Nephron progenitor cell (in vitro differentiated cells): ENCODE results near the gene RASGEF1C.

Experiments
- DNase-seq: peaks from one replicate; pipeline ENCODE4 v3.0.0; 2021
- H3K27ac Mint-ChIP-seq: 2 replicates; pipeline ENCODE4 v1.8.0; 2021; ENCODE audit warnings: mild to moderate bottlenecking, moderate library complexity, mixed read lengths
- H3K27me3 Mint-ChIP-seq: 2 replicates; pipeline ENCODE4 v1.8.0; 2021; ENCODE audit warnings: mild to moderate bottlenecking, low read depth, mixed read lengths; ENCODE audit not compliant: poor library complexity
- H3K36me3 Mint-ChIP-seq: 2 replicates; pipeline ENCODE4 v1.8.0; 2021; ENCODE audit warnings: low read depth, mixed read lengths
- H3K4me1 Mint-ChIP-seq: 2 replicates; pipeline ENCODE4 v1.8.0; 2021; ENCODE audit warnings: mixed read lengths
- H3K4me3 Mint-ChIP-seq: 2 replicates; pipeline ENCODE4 v1.8.0; 2021; ENCODE audit warnings: mild to moderate bottlenecking, moderate library complexity, mixed read lengths
- H3K9me3 Mint-ChIP-seq: 2 replicates; pipeline ENCODE4 v1.8.0; 2021; ENCODE audit warnings: mild to moderate bottlenecking, moderate library complexity, mixed read lengths
- CTCF ChIP-seq: fragments of 200-600 bp; sonication (generic); IDR thresholded peaks from 2 replicates; pipeline ENCODE4 v1.5.0; 2021; ENCODE audit warnings: antibody characterized with exemption

The RASGEF1C gene

GRCh38 chr5:180116077-180116999, 92.7 kb downstream of the RASGEF1C start:
- Mint-ChIP-seq H3K27ac (peak overlapping the region; percentile 42), H3K27me3 (peaks cover 2% of the 10 kb centered on the region), H3K4me1 (peaks cover 26% of the 10 kb centered on the region), H3K36me3 (no peaks in the 10 kb centered on the region), H3K9me3 (no peaks in the 10 kb centered on the region), H3K4me3 (no peak overlapping the region)
- TF ChIP-seq CTCF, result no peak
- no peak for DNase-seq

GRCh38 chr5:180115326-180116076, 93.5 kb downstream of the RASGEF1C start:
- DNase-seq, result no peak
- no peak overlapping the region for H3K27ac Mint-ChIP-seq

GRCh38 chr5:180114304-180115003, 94.6 kb downstream of the RASGEF1C start:
- TF ChIP-seq CTCF, result no peak
- H3K36me3 Mint-ChIP-seq, result no peaks in the 10 kb centered on the region
- H3K4me1 Mint-ChIP-seq, result peaks cover 28% of the 10 kb centered on the region
- no peak for DNase-seq
- H3K4me3 Mint-ChIP-seq, result no peak overlapping the region
- H3K27me3 Mint-ChIP-seq, result peaks cover 2% of the 10 kb centered on the region
- no peaks in the 10 kb centered on the region for H3K9me3 Mint-ChIP-seq
- no peak overlapping the region for H3K27ac Mint-ChIP-seq

More at GRCh38 chr5:180115326-180116076, 93.5 kb downstream of the RASGEF1C start:
- Mint-ChIP-seq H3K9me3 (no peaks in the 10 kb centered on the region), H3K36me3 (no peaks in the 10 kb centered on the region), H3K4me1 (peaks cover 26% of the 10 kb centered on the region), H3K27me3 (peaks cover 2% of the 10 kb centered on the region), H3K4me3 (no peak overlapping the region)
- no peak for TF ChIP-seq CTCF

GRCh38 chr5:180113660-180114303, 95.2 kb downstream of the RASGEF1C start:
- H3K4me1 Mint-ChIP-seq, result peaks cover 31% of the 10 kb centered on the region
- no peak overlapping the region for H3K27ac Mint-ChIP-seq
- no peaks in the 10 kb centered on the region for H3K36me3 Mint-ChIP-seq
- H3K27me3 Mint-ChIP-seq, result peaks cover 3% of the 10 kb centered on the region
- H3K4me3 Mint-ChIP-seq, result no peak overlapping the region
- H3K9me3 Mint-ChIP-seq, result no peaks in the 10 kb centered on the region
- no peak for TF ChIP-seq CTCF
- no peak for DNase-seq

GRCh38 chr5:180112181-180112861, 96.7 kb downstream of the RASGEF1C start:
- Mint-ChIP-seq H3K27me3 (peaks cover 7% of the 10 kb centered on the region), H3K27ac (no peak overlapping the region), H3K9me3 (peaks cover 12% of the 10 kb centered on the region), H3K4me1 (peaks cover 21% of the 10 kb centered on the region), H3K4me3 (no peak overlapping the region), H3K36me3 (peaks cover 5% of the 10 kb centered on the region)
- TF ChIP-seq CTCF, result no peak
- DNase-seq, result no peak
